CD4-positive, alpha-beta T cell (primary cell): Measurements from ENCODE around the gene IGFBP2. TPM values are rescaled to one million over a fixed set of nuclear protein-coding genes. Genes with fewer than 3 reads are reported as not detected.

Experiments used
- ATAC-seq: fragments of 200-7000 bp; cut with Tn5 transposase; one replicate; pipeline ENCODE4 v1.10.0; 2022; ENCODE audit warnings: mild to moderate bottlenecking; ENCODE audit not compliant: poor library complexity
- CTCF ChIA-PET: fragments of 350-600 bp; sonication (Branson Sonifier 250); formaldehyde crosslinking; loops from one replicate; lab custom pipeline; 2021; ENCODE audit warnings: antibody characterized with exemption, inconsistent platforms; lab: Charles Lee
- POLR2A ChIA-PET: fragments of 350-600 bp; sonication (Branson Sonifier 250); formaldehyde crosslinking; loops from one replicate; lab custom pipeline; 2021; ENCODE audit warnings: antibody characterized with exemption, inconsistent platforms; lab: Charles Lee
- DNase-seq, 14 experiments: peaks; one replicate each; pipeline ENCODE4 v3.0.0-alpha.2; 2013 to 2020; ENCODE audit warnings: mixed read lengths in 2 of 14
- H3K27ac ChIP-seq, 2 donors: one replicate each; pipeline versions ENCODE4 v1.5.1 to v1.7.0; 2013; ENCODE audit warnings: low read length in 2 of 2, low read depth in 1 of 2, mild to moderate bottlenecking in 1 of 2
- H3K27me3 ChIP-seq, 2 experiments: 1 replicate in 1 of 2; 2 replicates in 1 of 2; pipeline versions ENCODE4 v1.6.1 to v1.7.0; 2013; ENCODE audit warnings: low read length in 2 of 2, control low read depth in 1 of 2, mild to moderate bottlenecking in 1 of 2, moderate library complexity in 1 of 2; ENCODE audit not compliant: insufficient read depth in 2 of 2, control insufficient read depth in 1 of 2
- H3K36me3 ChIP-seq: one replicate; pipeline ENCODE4 v1.6.1; 2013; ENCODE audit warnings: low read length, control low read depth; ENCODE audit not compliant: insufficient read depth
- H3K4me1 ChIP-seq: one replicate; pipeline ENCODE4 v1.6.1; 2013; ENCODE audit warnings: low read length, control low read depth; ENCODE audit not compliant: insufficient read depth
- H3K4me3 ChIP-seq: one replicate; pipeline ENCODE4 v1.5.1; 2013; ENCODE audit warnings: mild to moderate bottlenecking, low read length, moderate library complexity
- H3K9me3 ChIP-seq, 2 experiments: 1 replicate in 1 of 2; 2 replicates in 1 of 2; pipeline versions ENCODE4 v1.6.1 to v1.7.0; 2013; ENCODE audit warnings: low read length in 2 of 2, mild to moderate bottlenecking in 2 of 2, control low read depth in 1 of 2, moderate library complexity in 1 of 2; ENCODE audit not compliant: control insufficient read depth in 1 of 2, insufficient read depth in 1 of 2
- H3K27ac Mint-ChIP-seq: one replicate; pipeline ENCODE4 v1.8.0; 2020; ENCODE audit warnings: mixed read lengths
- H3K27me3 Mint-ChIP-seq: one replicate; pipeline ENCODE4 v1.8.0; 2021; ENCODE audit warnings: mixed read lengths
- H3K36me3 Mint-ChIP-seq: one replicate; pipeline ENCODE4 v1.8.0; 2021; ENCODE audit warnings: low read depth, mixed read lengths
- H3K4me1 Mint-ChIP-seq: one replicate; pipeline ENCODE4 v1.8.0; 2021; ENCODE audit warnings: low read depth, mixed read lengths
- H3K4me3 Mint-ChIP-seq: one replicate; pipeline ENCODE4 v1.8.0; 2020; ENCODE audit warnings: mild to moderate bottlenecking, mixed read lengths
- H3K9me3 Mint-ChIP-seq: one replicate; pipeline ENCODE4 v1.8.0; 2020; ENCODE audit warnings: mixed read lengths
- intact Hi-C, 2 experiments: fragments of 100-400 bp; cut with DNase I in 1 of 2; cut with micrococcal nuclease in 1 of 2; formaldehyde crosslinking; loops; one replicate each; pipeline versions ENCODE4 v1.15.1 to v1.9.0; 2023 to 2025; cut with DNase I, micrococcal nuclease
- total RNA-seq, 174 experiments: library from RNA in 2 of 174; stranded (reverse) in 2 of 174; gene quantifications; one replicate each; pipeline ENCODE4 v1.2.3 and lab custom pipeline; 2021 to 2026
- TF ChIP-seq, protein P1 (sequence below): fragments of 200-600 bp; IDR thresholded peaks from one replicate; pipeline ENCODE4 v1.8.0; 2022; ENCODE audit warnings: antibody characterized with exemption, mild to moderate bottlenecking

The IGFBP2 gene
- total RNA-seq, 2 experiments from 2014 or later = not detected

- H3K36me3 ChIP-seq = no peaks in the 10 kb centered on the region
- POLR2A ChIA-PET = no interaction called here
- CTCF ChIA-PET = no interaction called here
- no peaks in the 10 kb centered on the region for H3K4me1 ChIP-seq
- Mint-ChIP-seq H3K9me3 (no peaks in the 10 kb centered on the region), H3K27me3 (no peaks in the 10 kb centered on the region), H3K36me3 (no peaks in the 10 kb centered on the region), H3K4me3 (no peak overlapping the region), H3K4me1 (no peaks in the 10 kb centered on the region), H3K27ac (no peak overlapping the region)
- TF ChIP-seq, protein P1, sequence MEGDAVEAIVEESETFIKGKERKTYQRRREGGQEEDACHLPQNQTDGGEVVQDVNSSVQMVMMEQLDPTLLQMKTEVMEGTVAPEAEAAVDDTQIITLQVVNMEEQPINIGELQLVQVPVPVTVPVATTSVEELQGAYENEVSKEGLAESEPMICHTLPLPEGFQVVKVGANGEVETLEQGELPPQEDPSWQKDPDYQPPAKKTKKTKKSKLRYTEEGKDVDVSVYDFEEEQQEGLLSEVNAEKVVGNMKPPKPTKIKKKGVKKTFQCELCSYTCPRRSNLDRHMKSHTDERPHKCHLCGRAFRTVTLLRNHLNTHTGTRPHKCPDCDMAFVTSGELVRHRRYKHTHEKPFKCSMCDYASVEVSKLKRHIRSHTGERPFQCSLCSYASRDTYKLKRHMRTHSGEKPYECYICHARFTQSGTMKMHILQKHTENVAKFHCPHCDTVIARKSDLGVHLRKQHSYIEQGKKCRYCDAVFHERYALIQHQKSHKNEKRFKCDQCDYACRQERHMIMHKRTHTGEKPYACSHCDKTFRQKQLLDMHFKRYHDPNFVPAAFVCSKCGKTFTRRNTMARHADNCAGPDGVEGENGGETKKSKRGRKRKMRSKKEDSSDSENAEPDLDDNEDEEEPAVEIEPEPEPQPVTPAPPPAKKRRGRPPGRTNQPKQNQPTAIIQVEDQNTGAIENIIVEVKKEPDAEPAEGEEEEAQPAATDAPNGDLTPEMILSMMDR = no peak
- ATAC-seq (no peak), DNase-seq (no peak)
- no peaks in the 10 kb centered on the region for H3K27me3 ChIP-seq
- peaks cover 0 to 6% of the 10 kb centered on the region in 2 experiments for H3K9me3 ChIP-seq
- H3K4me3 ChIP-seq = no peak overlapping the region
- intact Hi-C loops = no loop called here
- no peak overlapping the region for H3K27ac ChIP-seq
Measured at GRCh38 chr2:216711348-216711747, 78.1 kb downstream of the IGFBP2 start.

DNA sequence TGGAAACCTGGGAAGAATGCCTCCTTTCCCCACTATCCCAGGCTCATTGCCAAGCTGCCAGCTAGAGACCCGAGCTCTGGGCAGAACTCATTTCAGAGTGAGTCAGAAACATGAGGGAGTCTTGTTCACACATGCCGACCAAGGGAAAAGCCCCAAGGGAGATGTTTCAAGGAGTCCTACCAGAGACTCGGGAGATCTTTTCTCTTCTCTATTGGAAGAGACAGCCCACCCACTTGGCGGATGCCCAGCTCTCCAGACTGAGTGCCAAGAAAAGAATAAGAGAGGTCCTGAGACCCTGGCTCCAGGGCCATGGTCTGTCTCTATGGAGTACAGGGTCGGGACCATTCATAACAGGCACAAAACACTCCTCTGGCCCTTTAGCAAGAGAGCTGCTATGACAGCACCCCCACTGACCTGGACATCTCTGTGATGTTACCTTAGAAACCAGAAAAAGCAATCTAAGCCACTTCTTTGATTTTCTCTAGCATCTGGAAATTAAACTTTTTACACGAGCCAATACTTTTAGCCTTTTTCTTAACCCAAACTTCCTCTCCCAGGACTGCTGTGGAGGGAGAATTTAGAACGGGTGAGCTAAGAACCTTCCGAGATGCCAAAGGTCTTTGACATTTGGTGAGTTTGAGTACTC is 80.6 kb downstream of the IGFBP2 start:
- ATAC-seq (no peak), DNase-seq (no peak)
- H3K4me3 Mint-ChIP-seq = no peak overlapping the region
- TF ChIP-seq, protein P1 = no peak
- Histone ChIP-seq H3K27ac (no peak overlapping the region), H3K27me3 (no peaks in the 10 kb centered on the region), H3K4me1 (no peaks in the 10 kb centered on the region), H3K9me3 (no peaks in the 10 kb centered on the region), H3K36me3 (no peaks in the 10 kb centered on the region), H3K4me3 (no peak overlapping the region)
- H3K4me1 Mint-ChIP-seq = no peaks in the 10 kb centered on the region
- CTCF ChIA-PET = no interaction called here
- no peaks in the 10 kb centered on the region for H3K9me3 Mint-ChIP-seq
- no peaks in the 10 kb centered on the region for H3K36me3 Mint-ChIP-seq
- POLR2A ChIA-PET = no interaction called here
- H3K27me3 Mint-ChIP-seq = no peaks in the 10 kb centered on the region
- intact Hi-C loops = no loop called here
- no peak overlapping the region for H3K27ac Mint-ChIP-seq

Other genes starting within 250 kb of the IGFBP2 start
- 1 to 10 TPM; 6.3 TPM for gene SMARCAL1, start 220.9 kb upstream of the IGFBP2 start, total RNA-seq
- 1,000 to 10,000 TPM; 4,138 to 4,142 TPM for gene RPL37A, start 134.6 kb upstream of the IGFBP2 start, total RNA-seq
- not detected for gene IGFBP5, start 62.1 kb downstream of the IGFBP2 start, total RNA-seq
- gene TNP1, start 226.6 kb downstream of the IGFBP2 start, total RNA-seq = not detected